Lung (tissue), 12 donors: ENCODE results near the gene OSTN. TPM values are rescaled to one million over a fixed set of nuclear protein-coding genes. Genes with fewer than 3 reads are reported as not detected.

ENCODE experiments used
- ATAC-seq: fragments of 200-7000 bp; cut with Tn5 transposase; one replicate; pipeline ENCODE4 v1.9.1; 2020; ENCODE audit warnings: moderate number of reproducible peaks; ENCODE audit not compliant: insufficient read depth, low FRiP score
- DNase-seq, 3 donors: peaks; one replicate each; pipeline ENCODE4 v3.0.0-alpha.2; 2013 to 2017
- H3K27ac ChIP-seq, 2 donors: one replicate each; pipeline ENCODE4 v1.5.1; 2013; ENCODE audit warnings: mild to moderate bottlenecking in 2 of 2, moderate library complexity in 2 of 2, control low read depth in 1 of 2, inconsistent platforms in 1 of 2, low read depth in 1 of 2, low read length in 1 of 2
- H3K27me3 ChIP-seq, 3 donors: one replicate each; pipeline ENCODE4 v1.5.1; 2013; ENCODE audit warnings: low read length in 2 of 3; ENCODE audit not compliant: control insufficient read depth in 3 of 3, insufficient read depth in 3 of 3
- H3K36me3 ChIP-seq, 4 donors: one replicate each; pipeline ENCODE4 v1.5.1; 2013; ENCODE audit warnings: low read length in 4 of 4, mild to moderate bottlenecking in 1 of 4, moderate library complexity in 1 of 4; ENCODE audit not compliant: control insufficient read depth in 4 of 4, insufficient read depth in 4 of 4
- H3K4me1 ChIP-seq, 5 donors: one replicate each; pipeline ENCODE4 v1.5.1; 2013; ENCODE audit warnings: low read length in 5 of 5, mild to moderate bottlenecking in 2 of 5, moderate library complexity in 1 of 5; ENCODE audit not compliant: control insufficient read depth in 5 of 5, insufficient read depth in 5 of 5
- H3K4me3 ChIP-seq: one replicate; pipeline ENCODE4 v1.5.1; 2013; ENCODE audit warnings: mild to moderate bottlenecking, control low read depth, moderate library complexity
- H3K9ac ChIP-seq, 2 donors: one replicate each; pipeline ENCODE4 v1.5.1; 2013; ENCODE audit warnings: low read length in 2 of 2, control low read depth in 1 of 2; ENCODE audit not compliant: insufficient read depth in 1 of 2
- H3K9me3 ChIP-seq, 4 donors: one replicate each; pipeline ENCODE4 v1.5.1; 2013; ENCODE audit warnings: low read length in 3 of 4, mild to moderate bottlenecking in 1 of 4, moderate library complexity in 1 of 4; ENCODE audit not compliant: control insufficient read depth in 4 of 4, insufficient read depth in 3 of 4
- WGBS, 2 donors: extraction: QIAGEN DNeasy Blood & Tissue Kit; methylation state at CpG; one replicate each; pipeline ENCODE4 v1.1.7; 2013; 5-methylcytosine and 5-hydroxymethylcytosine counted together
- polyA plus RNA-seq, 2 donors: library from polyadenylated mRNA; stranded (reverse); fragments of 200-250 nt; gene quantifications; one replicate each; pipeline ENCODE4 v1.2.1, GENCODE V29; 2013
- total RNA-seq, 2 donors: library from RNA; depleted of rRNA in 1 of 2; stranded (reverse); fragments of >200 nt in 1 of 2; gene quantifications; one replicate each; pipeline ENCODE4 v1.2.1, GENCODE V29; 2014 to 2021
- TF ChIP-seq, protein P1 (sequence below): IDR thresholded peaks from 2 replicates; pipeline ENCODE4 v1.5.1; 2012; ENCODE audit warnings: mild to moderate bottlenecking; ENCODE audit errors: control extremely low read depth, extremely low read depth
- donor health status: control.
- donor health status: control.
- donor health status: Bipolar disorder and iron deficiency.
- donor health status: healthy.
- donor health status: DM: yes; HTN: yes; CAD: no.

The OSTN gene
- total and polyA plus RNA-seq, 4 donors, result not detected

GRCh38 chr3:191298846-191299245, 99.8 kb downstream of the OSTN start:
- Histone ChIP-seq H3K36me3 (no peaks in the 10 kb centered on the region), H3K9ac (no peak overlapping the region), H3K4me1 (no peaks in the 10 kb centered on the region), H3K4me3 (no peak overlapping the region), H3K9me3 (no peaks in the 10 kb centered on the region), H3K27ac (no peak overlapping the region), H3K27me3 (no peaks in the 10 kb centered on the region)
- TF ChIP-seq, protein P1, sequence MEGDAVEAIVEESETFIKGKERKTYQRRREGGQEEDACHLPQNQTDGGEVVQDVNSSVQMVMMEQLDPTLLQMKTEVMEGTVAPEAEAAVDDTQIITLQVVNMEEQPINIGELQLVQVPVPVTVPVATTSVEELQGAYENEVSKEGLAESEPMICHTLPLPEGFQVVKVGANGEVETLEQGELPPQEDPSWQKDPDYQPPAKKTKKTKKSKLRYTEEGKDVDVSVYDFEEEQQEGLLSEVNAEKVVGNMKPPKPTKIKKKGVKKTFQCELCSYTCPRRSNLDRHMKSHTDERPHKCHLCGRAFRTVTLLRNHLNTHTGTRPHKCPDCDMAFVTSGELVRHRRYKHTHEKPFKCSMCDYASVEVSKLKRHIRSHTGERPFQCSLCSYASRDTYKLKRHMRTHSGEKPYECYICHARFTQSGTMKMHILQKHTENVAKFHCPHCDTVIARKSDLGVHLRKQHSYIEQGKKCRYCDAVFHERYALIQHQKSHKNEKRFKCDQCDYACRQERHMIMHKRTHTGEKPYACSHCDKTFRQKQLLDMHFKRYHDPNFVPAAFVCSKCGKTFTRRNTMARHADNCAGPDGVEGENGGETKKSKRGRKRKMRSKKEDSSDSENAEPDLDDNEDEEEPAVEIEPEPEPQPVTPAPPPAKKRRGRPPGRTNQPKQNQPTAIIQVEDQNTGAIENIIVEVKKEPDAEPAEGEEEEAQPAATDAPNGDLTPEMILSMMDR, result no peak
- DNase-seq, result no peak
- ATAC-seq, result no peak

- 84 to 89% methylated on average over 1 of the region's 1 CpG for WGBS, 2 donors
- Histone ChIP-seq H3K9me3 (no peaks in the 10 kb centered on the region), H3K27me3 (no peaks in the 10 kb centered on the region), H3K36me3 (no peaks in the 10 kb centered on the region), H3K27ac (no peak overlapping the region), H3K4me1 (no peaks in the 10 kb centered on the region), H3K4me3 (no peak overlapping the region), H3K9ac (no peak overlapping the region)
- no peak for DNase-seq
- ATAC-seq, result no peak
- TF ChIP-seq, protein P1, result no peak
Observed at GRCh38 chr3:191300422-191300821, 101.4 kb downstream of the OSTN start.

DNA sequence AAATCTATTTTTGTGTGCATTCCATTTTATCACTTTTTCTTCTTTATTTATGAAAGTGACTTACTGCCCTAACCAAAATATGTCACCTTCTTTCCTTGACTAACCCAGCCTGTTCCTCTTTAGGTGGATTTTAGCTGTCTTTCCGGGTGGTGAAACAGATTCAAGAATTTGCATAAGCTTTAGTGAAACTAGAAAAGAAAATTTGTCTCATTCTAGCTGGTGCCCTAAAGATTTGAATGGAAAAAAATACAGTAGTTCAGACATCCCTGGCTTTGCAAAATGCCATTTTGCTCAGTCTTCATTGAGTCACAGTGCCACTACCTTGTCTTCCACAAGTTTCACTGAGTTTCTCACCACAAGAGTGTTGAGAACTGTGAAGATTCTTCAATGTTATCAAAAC, 102.0 kb downstream of the OSTN start:
- Histone ChIP-seq H3K36me3 (no peaks in the 10 kb centered on the region), H3K27ac (no peak overlapping the region), H3K4me1 (no peaks in the 10 kb centered on the region), H3K9me3 (no peaks in the 10 kb centered on the region), H3K9ac (no peak overlapping the region), H3K4me3 (no peak overlapping the region), H3K27me3 (no peaks in the 10 kb centered on the region)
- WGBS, 2 donors, result 77 to 81% methylated on average over 1 of the region's 1 CpG
- DNase-seq, result no peak
- ATAC-seq, result no peak
- TF ChIP-seq, protein P1, result no peak

DNA sequence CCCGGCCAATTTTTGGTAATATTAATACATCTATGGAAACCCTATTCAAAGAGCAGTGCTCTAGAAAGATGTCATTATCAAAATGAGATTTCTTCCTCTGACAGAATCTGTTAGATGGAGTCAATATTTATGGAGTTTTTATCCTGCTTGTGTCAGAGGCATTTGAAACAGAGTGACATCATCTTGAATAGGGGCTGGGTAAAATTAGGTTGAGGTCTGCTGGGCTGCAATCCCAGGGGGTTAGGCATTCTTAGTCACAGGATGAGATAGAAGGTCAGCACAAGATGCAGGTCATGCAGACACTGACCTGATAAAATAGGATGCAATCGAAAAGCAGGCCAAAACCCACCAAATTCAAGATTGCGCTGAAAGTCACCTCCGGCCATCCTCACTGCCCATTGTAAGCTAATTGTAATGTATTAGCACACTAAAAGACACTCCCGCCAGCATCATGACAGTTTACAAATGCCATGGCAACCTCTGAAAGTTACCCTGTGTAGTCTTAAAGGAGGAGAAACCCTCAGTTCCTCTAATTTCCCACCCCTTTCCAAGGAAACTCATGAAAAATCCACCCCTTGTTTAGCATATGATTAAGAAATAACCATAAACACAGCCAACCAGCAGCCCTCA, 102.9 kb downstream of the OSTN start:
- Histone ChIP-seq H3K4me3 (no peak overlapping the region), H3K36me3 (no peaks in the 10 kb centered on the region), H3K9ac (no peak overlapping the region), H3K4me1 (no peaks in the 10 kb centered on the region), H3K27me3 (no peaks in the 10 kb centered on the region), H3K27ac (no peak overlapping the region), H3K9me3 (no peaks in the 10 kb centered on the region)
- DNase-seq, result no peak
- TF ChIP-seq, protein P1, result no peak
- 97 to 99% methylated on average over 5 of the region's 5 CpGs for WGBS, 2 donors
- no peak for ATAC-seq
